WTC11 (cell line): ENCODE data around the gene TPD52L3.

Source experiments
- ARID4B ChIP-seq: sonication (generic); formaldehyde crosslinking; IDR thresholded peaks from 2 replicates; pipeline ENCODE4 v1.8.0; 2023; ENCODE audit warnings: missing genetic modification reagents, mild to moderate bottlenecking, borderline replicate concordance
- ATF1 ChIP-seq: sonication (generic); formaldehyde crosslinking; IDR thresholded peaks from 2 replicates; pipeline ENCODE4 v1.8.1; 2023; ENCODE audit warnings: mild to moderate bottlenecking, moderate library complexity, missing genetic modification reagents
- CTCF ChIP-seq: fragments of 200-600 bp; IDR thresholded peaks from 2 replicates; pipeline ENCODE4 v1.8.0; 2022; ENCODE audit warnings: antibody characterized with exemption
- E2F4 ChIP-seq: sonication (generic); formaldehyde crosslinking; IDR thresholded peaks from 2 replicates; pipeline ENCODE4 v1.8.1; 2022; ENCODE audit warnings: low read depth, mild to moderate bottlenecking, moderate library complexity, missing genetic modification reagents, borderline replicate concordance
- ESRRA ChIP-seq: sonication (generic); formaldehyde crosslinking; IDR thresholded peaks from 2 replicates; pipeline ENCODE4 v1.8.1; 2022; ENCODE audit warnings: mild to moderate bottlenecking, missing genetic modification reagents, borderline replicate concordance
- SMAD3 ChIP-seq: sonication (generic); formaldehyde crosslinking; IDR thresholded peaks from 2 replicates; pipeline ENCODE4 v1.8.0; 2022; ENCODE audit warnings: missing genetic modification reagents, mild to moderate bottlenecking, borderline replicate concordance
- USF1 ChIP-seq: sonication (generic); formaldehyde crosslinking; IDR thresholded peaks from 2 replicates; pipeline ENCODE4 v1.8.0; 2022; ENCODE audit warnings: mild to moderate bottlenecking, missing genetic modification reagents
- ZNF281 ChIP-seq: sonication (generic); formaldehyde crosslinking; IDR thresholded peaks from 2 replicates; pipeline ENCODE4 v1.8.0; 2023; ENCODE audit warnings: mild to moderate bottlenecking, missing genetic modification reagents
- ZNF317 ChIP-seq: sonication (generic); formaldehyde crosslinking; IDR thresholded peaks from 2 replicates; pipeline ENCODE4 v1.8.1; 2023; ENCODE audit warnings: low read depth, mild to moderate bottlenecking, moderate library complexity, missing genetic modification reagents, borderline replicate concordance
- TF ChIP-seq, protein P1 (sequence below): sonication (generic); formaldehyde crosslinking; conservative IDR thresholded peaks from 2 replicates; pipeline ENCODE4 v1.8.1; 2022; ENCODE audit warnings: mild to moderate bottlenecking, missing genetic modification reagents
- TF ChIP-seq, protein P2 (sequence below): sonication (generic); formaldehyde crosslinking; IDR thresholded peaks from 2 replicates; pipeline ENCODE4 v1.8.0; 2022; ENCODE audit warnings: missing genetic modification reagents
- TF ChIP-seq, protein P3 (sequence below): fragments of 250-450 bp; sonication (Bioruptor Pico); IDR thresholded peaks from 2 replicates; pipeline ENCODE4 v1.9.0; 2021; ENCODE audit warnings: mild to moderate bottlenecking

GRCh38 chr9:6305954-6306563, 22.1 kb upstream of the TPD52L3 start:
- 0 out of 2 replicates have a peak, but pooled peaks have one; percentile 14 for TF ChIP-seq CTCF
- no peak for TF ChIP-seq ZNF281 (CRISPR knock-in tag)
- TF ChIP-seq E2F4, result no peak
- no peak for TF ChIP-seq ARID4B (CRISPR knock-in tag)
- TF ChIP-seq ESRRA (CRISPR knock-in tag), result no peak
- TF ChIP-seq ZNF317 (CRISPR knock-in tag), result no peak
- TF ChIP-seq, protein P1, sequence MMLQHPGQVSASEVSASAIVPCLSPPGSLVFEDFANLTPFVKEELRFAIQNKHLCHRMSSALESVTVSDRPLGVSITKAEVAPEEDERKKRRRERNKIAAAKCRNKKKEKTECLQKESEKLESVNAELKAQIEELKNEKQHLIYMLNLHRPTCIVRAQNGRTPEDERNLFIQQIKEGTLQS (CRISPR knock-in tag), result no peak
- TF ChIP-seq, protein P2, sequence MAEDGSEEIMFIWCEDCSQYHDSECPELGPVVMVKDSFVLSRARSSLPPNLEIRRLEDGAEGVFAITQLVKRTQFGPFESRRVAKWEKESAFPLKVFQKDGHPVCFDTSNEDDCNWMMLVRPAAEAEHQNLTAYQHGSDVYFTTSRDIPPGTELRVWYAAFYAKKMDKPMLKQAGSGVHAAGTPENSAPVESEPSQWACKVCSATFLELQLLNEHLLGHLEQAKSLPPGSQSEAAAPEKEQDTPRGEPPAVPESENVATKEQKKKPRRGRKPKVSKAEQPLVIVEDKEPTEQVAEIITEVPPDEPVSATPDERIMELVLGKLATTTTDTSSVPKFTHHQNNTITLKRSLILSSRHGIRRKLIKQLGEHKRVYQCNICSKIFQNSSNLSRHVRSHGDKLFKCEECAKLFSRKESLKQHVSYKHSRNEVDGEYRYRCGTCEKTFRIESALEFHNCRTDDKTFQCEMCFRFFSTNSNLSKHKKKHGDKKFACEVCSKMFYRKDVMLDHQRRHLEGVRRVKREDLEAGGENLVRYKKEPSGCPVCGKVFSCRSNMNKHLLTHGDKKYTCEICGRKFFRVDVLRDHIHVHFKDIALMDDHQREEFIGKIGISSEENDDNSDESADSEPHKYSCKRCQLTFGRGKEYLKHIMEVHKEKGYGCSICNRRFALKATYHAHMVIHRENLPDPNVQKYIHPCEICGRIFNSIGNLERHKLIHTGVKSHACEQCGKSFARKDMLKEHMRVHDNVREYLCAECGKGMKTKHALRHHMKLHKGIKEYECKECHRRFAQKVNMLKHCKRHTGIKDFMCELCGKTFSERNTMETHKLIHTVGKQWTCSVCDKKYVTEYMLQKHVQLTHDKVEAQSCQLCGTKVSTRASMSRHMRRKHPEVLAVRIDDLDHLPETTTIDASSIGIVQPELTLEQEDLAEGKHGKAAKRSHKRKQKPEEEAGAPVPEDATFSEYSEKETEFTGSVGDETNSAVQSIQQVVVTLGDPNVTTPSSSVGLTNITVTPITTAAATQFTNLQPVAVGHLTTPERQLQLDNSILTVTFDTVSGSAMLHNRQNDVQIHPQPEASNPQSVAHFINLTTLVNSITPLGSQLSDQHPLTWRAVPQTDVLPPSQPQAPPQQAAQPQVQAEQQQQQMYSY (CRISPR knock-in tag), result no peak
- TF ChIP-seq USF1 (CRISPR knock-in tag), result no peak
- TF ChIP-seq, protein P3, sequence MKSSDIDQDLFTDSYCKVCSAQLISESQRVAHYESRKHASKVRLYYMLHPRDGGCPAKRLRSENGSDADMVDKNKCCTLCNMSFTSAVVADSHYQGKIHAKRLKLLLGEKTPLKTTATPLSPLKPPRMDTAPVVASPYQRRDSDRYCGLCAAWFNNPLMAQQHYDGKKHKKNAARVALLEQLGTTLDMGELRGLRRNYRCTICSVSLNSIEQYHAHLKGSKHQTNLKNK (CRISPR knock-in tag), result no peak
- TF ChIP-seq SMAD3 (CRISPR knock-in tag), result no peak
- TF ChIP-seq ATF1 (CRISPR knock-in tag), result no peak
